AG08395 (cell line): ENCODE results near the gene VSIG4.
A peak's percentile ranks its signal among the peaks of the same experiment; 100 is the strongest.

Experiments
- DNase-seq: peaks from one replicate; pipeline ENCODE4 v3.0.0; 2012; ENCODE audit warnings: mixed read lengths, low spot score

The VSIG4 gene

GRCh38 chrX:66008328-66008970 is 31.4 kb downstream of the VSIG4 start:
- no peak for DNase-seq

- no peak for DNase-seq
These were observed 32.0 kb downstream of the VSIG4 start for GRCh38 chrX:66007851-66008250.

- DNase-seq = no peak
These were observed 33.9 kb downstream of the VSIG4 start for GRCh38 chrX:66005830-66006449.

- no peak for DNase-seq
These were observed 34.7 kb downstream of the VSIG4 start for GRCh38 chrX:66004928-66005829.

- DNase-seq = no peak
These were observed 36.8 kb downstream of the VSIG4 start for GRCh38 chrX:66002824-66003680.

- no peak for DNase-seq
These were observed 38.3 kb downstream of the VSIG4 start for GRCh38 chrX:66001596-66001995.

GRCh38 chrX:66000628-66001272 is 39.1 kb downstream of the VSIG4 start:
- DNase-seq = no peak

GRCh38 chrX:66000178-66000577 is 39.7 kb downstream of the VSIG4 start:
- DNase-seq = no peak

- no peak for DNase-seq
These were observed 40.2 kb downstream of the VSIG4 start for GRCh38 chrX:65999563-66000148.

- no peak for DNase-seq
These were observed 40.8 kb downstream of the VSIG4 start for GRCh38 chrX:65999029-65999562.

- DNase-seq = no peak
These were observed 41.7 kb downstream of the VSIG4 start for GRCh38 chrX:65997978-65998717.

- no peak for DNase-seq
These were observed 45.1 kb downstream of the VSIG4 start for GRCh38 chrX:65994519-65995506.

- no peak for DNase-seq
These were observed 45.9 kb downstream of the VSIG4 start for GRCh38 chrX:65993915-65994460.

GRCh38 chrX:65993332-65993731 is 46.5 kb downstream of the VSIG4 start:
- DNase-seq = no peak

- no peak for DNase-seq
These were observed 49.2 kb downstream of the VSIG4 start for GRCh38 chrX:65990702-65991101.

GRCh38 chrX:65987811-65988210 is 52.1 kb downstream of the VSIG4 start:
- no peak for DNase-seq

- peak; percentile 63 for DNase-seq
These were observed 53.8 kb downstream of the VSIG4 start for GRCh38 chrX:65985922-65986588.

GRCh38 chrX:65985211-65985610 is 54.7 kb downstream of the VSIG4 start:
- DNase-seq = no peak
